HG02852 (cell line): Measurements from ENCODE around the gene NHERF2.

Source experiments
- ATAC-seq: cut with Tn5 transposase; IDR thresholded peaks from one replicate; pipeline ENCODE4 v1.9.1; 2021; ENCODE audit warnings: mild to moderate bottlenecking, moderate library complexity; ENCODE audit not compliant: unreplicated experiment

NHERF2 gene

GRCh38 chr16:2056681-2057407 lies 30.1 kb downstream of the NHERF2 start:
- no peak for ATAC-seq

DNA sequence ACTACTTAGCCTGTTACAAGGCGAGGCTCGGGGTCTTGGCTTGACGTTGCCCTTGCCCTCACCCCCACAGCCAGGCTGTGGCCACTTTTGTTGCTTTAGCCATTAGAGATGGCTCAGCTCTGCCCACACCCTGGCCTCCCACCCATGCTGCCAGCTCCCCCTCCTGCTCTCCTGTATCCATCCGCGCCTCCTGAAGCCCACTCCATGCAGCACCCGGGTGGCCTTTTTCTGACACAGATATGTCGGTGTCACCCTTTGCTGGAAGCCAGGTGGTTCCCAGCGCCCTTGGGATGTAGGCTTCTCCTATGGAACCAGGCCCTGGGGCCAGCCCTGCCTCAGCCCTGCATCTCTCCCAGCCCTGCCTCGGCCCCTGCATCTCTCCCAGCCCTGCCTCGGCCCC lies 30.7 kb downstream of the NHERF2 start:
- ATAC-seq = no peak

- no peak for ATAC-seq
Observed at GRCh38 chr16:2058420-2058819, 31.7 kb downstream of the NHERF2 start.

- ATAC-seq = no peak
Observed at GRCh38 chr16:2058872-2059271, 32.2 kb downstream of the NHERF2 start.

GRCh38 chr16:2060346-2060745 lies 33.6 kb downstream of the NHERF2 start:
- no peak for ATAC-seq

- no peak for ATAC-seq
Observed at GRCh38 chr16:2061023-2061422, 34.3 kb downstream of the NHERF2 start.

DNA sequence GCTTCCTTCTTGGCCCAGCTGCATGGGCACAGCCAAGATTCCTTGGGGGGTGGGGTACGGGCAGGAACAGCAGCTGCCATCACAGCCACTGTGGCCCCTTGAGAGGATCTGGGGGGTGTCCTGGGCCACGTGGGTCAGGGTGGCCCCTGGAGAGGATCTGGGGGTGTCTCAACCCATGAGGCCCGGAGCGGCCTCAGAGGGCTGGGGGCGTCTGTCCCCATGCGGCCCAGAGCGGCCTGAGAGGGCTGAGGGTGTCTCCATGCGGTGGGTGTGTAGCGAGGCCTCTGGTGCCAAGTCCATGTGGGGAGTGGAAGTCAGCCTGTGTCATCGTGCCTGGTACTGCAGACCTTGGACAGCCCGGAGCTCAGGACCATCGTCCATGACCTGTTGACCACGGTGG lies 34.8 kb downstream of the NHERF2 start:
- no peak for ATAC-seq

- no peak for ATAC-seq
Observed at GRCh38 chr16:2062801-2063200, 36.1 kb downstream of the NHERF2 start.

DNA sequence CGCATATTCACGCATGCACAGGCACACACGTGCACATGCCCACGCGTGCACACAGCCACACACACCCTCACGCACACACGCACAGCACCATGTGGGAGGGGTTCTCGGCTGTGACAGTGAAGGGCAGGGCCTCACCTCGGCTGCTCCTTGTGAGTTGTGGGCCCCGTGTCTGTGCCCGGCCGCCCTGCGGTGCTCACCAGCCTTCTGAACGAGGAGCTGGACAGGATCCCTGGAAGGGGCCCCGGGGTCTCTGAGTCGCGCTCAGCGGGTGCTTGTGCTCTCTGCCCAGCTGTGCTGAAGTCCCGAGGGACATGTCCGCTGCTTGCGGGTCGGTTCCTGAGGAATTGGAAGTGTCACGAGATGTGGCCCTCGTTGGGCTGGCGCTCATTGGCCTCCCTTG lies 37.2 kb downstream of the NHERF2 start:
- no peak for ATAC-seq

DNA sequence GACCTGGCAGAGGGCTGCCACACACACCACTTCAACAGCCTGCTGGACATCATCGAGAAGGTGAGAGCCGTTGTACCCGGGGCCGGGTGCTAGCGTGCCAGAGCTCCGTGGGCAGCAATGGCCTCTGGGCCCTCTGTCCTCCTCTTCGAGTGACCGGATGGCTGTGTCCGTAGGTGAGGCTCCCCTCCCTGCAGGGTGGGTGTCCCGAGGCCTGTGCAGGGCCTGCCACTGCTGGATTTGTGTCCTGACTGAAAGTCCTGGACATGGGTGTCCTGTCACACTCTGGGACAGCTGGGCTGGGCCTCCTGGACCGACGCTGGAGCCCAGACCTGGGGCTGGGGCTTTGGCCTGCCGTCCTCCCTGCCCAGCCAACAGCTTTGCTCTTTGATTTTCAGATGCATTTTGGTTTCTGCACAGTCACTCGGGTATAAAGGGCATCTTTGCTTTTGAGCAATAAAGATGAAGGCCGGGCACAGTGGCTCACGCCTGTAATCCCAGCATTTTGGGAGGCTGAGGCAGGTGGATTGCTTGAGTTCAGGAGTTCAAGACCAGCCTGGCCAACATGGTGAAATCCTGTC lies 37.8 kb downstream of the NHERF2 start:
- no peak for ATAC-seq

DNA sequence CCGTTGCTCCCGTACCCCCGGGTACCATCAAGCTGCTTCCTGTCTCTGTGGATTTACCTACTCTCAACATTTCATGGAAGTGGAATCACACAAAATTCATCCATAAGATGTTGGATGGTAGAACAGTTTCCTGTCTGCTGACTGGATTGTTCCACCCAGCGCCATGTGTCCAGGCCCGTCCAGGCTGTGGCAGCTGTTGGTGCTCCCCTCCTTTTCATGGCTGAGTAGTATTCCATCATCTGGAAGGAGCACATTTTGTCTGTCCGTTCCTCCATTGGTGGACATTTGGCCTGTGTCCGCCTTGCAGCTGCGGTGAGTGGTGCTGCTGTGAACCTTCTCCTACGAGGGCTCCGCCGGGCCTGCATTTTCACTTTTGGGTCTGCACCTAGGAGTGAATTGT lies 39.4 kb downstream of the NHERF2 start:
- ATAC-seq = no peak

- ATAC-seq = no peak
Observed at GRCh38 chr16:2070576-2071453, 44.1 kb downstream of the NHERF2 start.

GRCh38 chr16:2071454-2072202 lies 44.9 kb downstream of the NHERF2 start:
- ATAC-seq = no peak

GRCh38 chr16:2072926-2073325 lies 46.2 kb downstream of the NHERF2 start:
- no peak for ATAC-seq

GRCh38 chr16:2074071-2074470 lies 47.4 kb downstream of the NHERF2 start:
- ATAC-seq = no peak

DNA sequence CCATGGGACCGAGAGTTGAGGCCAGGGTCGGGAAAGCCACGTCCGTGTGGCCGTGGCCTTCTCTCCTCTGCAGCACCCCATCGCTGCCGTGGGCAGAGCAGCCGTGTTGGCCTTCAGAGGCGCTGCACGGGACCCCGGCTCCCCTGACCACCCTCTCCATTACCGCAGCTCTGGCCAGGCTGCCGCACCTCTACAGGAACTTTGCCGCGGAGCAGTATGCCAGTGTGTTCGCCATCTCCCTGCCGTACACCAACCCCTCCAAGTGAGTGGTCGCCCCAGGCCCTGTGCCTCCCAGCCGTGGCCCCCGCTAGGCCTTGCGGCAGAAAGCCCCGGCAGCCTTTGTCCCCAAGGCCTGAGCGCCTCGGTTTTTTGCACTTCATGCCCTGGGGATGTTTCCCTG lies 48.9 kb downstream of the NHERF2 start:
- no peak for ATAC-seq

DNA sequence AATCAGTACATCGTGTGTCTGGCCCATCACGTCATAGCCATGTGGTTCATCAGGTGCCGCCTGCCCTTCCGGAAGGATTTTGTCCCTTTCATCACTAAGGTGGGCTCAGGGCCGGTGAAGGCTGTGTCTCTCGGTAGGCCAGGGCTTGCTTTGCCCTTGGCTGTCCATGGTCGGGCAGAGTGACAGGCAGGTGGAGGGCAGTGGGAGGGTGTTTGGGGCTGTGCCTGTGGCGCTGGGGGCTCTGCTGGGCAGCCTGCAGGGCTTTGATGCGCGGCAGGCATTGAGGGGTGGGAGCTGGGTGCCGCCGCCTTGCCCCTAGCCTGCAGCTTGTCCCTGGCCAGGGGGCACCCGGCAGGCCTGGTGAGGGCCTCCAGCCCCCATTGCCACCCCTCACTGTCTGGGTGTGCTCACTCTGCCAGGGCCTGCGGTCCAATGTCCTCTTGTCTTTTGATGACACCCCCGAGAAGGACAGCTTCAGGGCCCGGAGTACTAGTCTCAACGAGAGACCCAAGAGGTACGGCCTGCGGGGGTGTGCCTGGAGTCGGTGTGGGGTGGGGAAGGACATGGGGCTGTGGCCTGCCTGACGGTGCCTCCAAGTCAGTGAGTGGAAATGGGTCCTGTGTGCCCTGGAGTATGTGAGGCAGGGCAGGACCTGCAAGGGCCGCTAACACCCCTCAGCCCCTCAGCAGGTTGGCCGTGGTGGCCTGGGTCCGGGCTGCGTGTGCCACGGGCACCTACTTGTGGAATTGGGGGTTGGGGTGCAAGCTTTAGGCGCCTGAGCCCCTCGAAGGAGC lies 49.6 kb downstream of the NHERF2 start:
- no peak for ATAC-seq

DNA sequence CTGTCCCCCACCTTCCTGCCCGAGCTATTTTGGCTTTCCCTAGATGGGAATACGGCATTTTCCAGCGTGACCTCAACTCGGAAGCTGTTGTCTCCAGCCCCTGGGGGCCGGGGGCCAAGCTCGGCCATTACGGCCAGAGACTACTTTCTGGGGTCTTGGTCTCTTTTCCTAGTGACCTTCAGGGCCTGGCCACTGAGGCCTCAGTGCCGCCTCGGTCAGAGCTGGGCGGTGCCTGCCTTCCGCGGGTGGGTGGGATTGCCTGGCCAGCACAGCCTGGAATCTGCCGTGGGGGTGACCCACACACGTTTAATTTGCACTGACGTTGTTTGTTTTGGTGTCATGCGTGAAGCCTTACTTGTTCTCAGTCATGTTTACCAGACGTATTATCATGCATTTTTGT lies 50.3 kb downstream of the NHERF2 start:
- ATAC-seq = no peak

GRCh38 chr16:2077696-2078095 lies 51.0 kb downstream of the NHERF2 start:
- no peak for ATAC-seq

DNA sequence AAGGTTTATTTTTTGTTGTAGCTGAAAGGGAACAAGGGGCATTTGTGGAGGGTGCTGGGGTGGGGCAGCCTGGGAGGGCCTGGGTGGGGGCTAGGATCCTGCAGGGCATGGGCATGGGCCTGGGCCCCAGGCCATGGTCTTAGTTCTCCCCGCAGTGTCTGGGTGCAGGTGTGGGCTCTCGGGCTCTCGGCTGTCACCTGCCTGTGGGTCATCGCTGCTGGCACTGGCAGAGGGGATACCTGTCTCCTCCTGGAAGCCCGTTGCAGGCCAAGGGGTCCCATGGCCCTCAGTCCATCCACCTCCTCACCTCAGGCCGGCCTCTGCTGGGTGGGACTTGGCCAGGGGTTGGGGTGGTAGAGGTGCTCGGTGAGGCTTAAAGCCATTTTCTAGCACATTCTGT lies 51.4 kb downstream of the NHERF2 start:
- ATAC-seq = no peak
